Suprapubic skin (tissue), 3 donors: ENCODE measurements around the gene RUNX2.

ENCODE experiments used
- POLR2A ChIP-seq, 2 donors: fragments of 450-650 bp; IDR thresholded peaks; one replicate each; pipeline ENCODE4 v1.6.1; 2017; ENCODE audit warnings: antibody characterized with exemption in 2 of 2, mild to moderate bottlenecking in 2 of 2, moderate library complexity in 2 of 2
- TF ChIP-seq, protein P1 (sequence below), 2 donors: fragments of 200-600 bp in 1 of 2; fragments of 450-650 bp in 1 of 2; sonication (generic) in 1 of 2; IDR thresholded peaks; one replicate each; pipeline ENCODE4 v1.5.1; 2016 to 2019; ENCODE audit warnings: antibody characterized with exemption in 2 of 2, mild to moderate bottlenecking in 1 of 2, moderate library complexity in 1 of 2

GRCh38 chr6:45652416-45652815 is 324.3 kb downstream of the RUNX2 start:
- TF ChIP-seq, protein P1, sequence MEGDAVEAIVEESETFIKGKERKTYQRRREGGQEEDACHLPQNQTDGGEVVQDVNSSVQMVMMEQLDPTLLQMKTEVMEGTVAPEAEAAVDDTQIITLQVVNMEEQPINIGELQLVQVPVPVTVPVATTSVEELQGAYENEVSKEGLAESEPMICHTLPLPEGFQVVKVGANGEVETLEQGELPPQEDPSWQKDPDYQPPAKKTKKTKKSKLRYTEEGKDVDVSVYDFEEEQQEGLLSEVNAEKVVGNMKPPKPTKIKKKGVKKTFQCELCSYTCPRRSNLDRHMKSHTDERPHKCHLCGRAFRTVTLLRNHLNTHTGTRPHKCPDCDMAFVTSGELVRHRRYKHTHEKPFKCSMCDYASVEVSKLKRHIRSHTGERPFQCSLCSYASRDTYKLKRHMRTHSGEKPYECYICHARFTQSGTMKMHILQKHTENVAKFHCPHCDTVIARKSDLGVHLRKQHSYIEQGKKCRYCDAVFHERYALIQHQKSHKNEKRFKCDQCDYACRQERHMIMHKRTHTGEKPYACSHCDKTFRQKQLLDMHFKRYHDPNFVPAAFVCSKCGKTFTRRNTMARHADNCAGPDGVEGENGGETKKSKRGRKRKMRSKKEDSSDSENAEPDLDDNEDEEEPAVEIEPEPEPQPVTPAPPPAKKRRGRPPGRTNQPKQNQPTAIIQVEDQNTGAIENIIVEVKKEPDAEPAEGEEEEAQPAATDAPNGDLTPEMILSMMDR (IDR thresholded peaks at IDR 0.05) = no peak
- TF ChIP-seq POLR2A (IDR thresholded peaks at IDR 0.05) = no peak
